Mesothelial cell of epicardium (in vitro differentiated cells): ENCODE measurements around the gene KRT39. TPM values are rescaled to one million over a fixed set of nuclear protein-coding genes. Genes with fewer than 3 reads are reported as not detected.

Source experiments
- DNase-seq, 2 experiments: peaks; one replicate each; pipeline ENCODE4 v3.0.0; 2021; ENCODE audit warnings: low spot score in 2 of 2; ENCODE audit not compliant: unreplicated experiment in 2 of 2
- H3K27ac Mint-ChIP-seq: 2 replicates; pipeline ENCODE4 v1.8.0; 2021; ENCODE audit warnings: mixed read lengths
- H3K27me3 Mint-ChIP-seq: 2 replicates; pipeline ENCODE4 v1.8.0; 2021; ENCODE audit warnings: low read depth, mixed read lengths
- H3K36me3 Mint-ChIP-seq: 2 replicates; pipeline ENCODE4 v1.8.0; 2021; ENCODE audit warnings: mixed read lengths
- H3K4me1 Mint-ChIP-seq: 2 replicates; pipeline ENCODE4 v1.8.0; 2021; ENCODE audit warnings: mixed read lengths
- H3K4me3 Mint-ChIP-seq: 2 replicates; pipeline ENCODE4 v1.8.0; 2021; ENCODE audit warnings: mild to moderate bottlenecking, moderate library complexity, mixed read lengths
- H3K9me3 Mint-ChIP-seq: 2 replicates; pipeline ENCODE4 v1.8.0; 2021; ENCODE audit warnings: mixed read lengths
- CTCF ChIP-seq: fragments of 200-600 bp; sonication (generic); IDR thresholded peaks from one replicate; pipeline ENCODE4 v1.5.0; 2021; ENCODE audit warnings: antibody characterized with exemption; ENCODE audit not compliant: unreplicated experiment
- total RNA-seq: library from RNA; stranded (reverse); gene quantifications from 3 replicates; pipeline ENCODE4 v1.2.1, GENCODE V29; 2021

The KRT39 gene
- total RNA-seq = not detected in 3 replicates

GRCh38 chr17:40966848-40967247 lies at the start of gene KRT39:
Gene KRT39, minus strand, starts transcription at chr17:40966948. Its CDS starts 92 bp downstream, at chr17:40966856.
- TF ChIP-seq CTCF = no peak
- H3K4me1 Mint-ChIP-seq = no peaks in the 10 kb centered on the region
- H3K4me3 Mint-ChIP-seq = no peak within 1 kb of the TSS
- peaks cover 24% of the 10 kb centered on the region for H3K9me3 Mint-ChIP-seq
- no peaks in the 10 kb centered on the region for H3K27me3 Mint-ChIP-seq
- H3K27ac Mint-ChIP-seq = no peak within 1 kb of the TSS
- peaks cover 1% of the 10 kb centered on the region for H3K36me3 Mint-ChIP-seq
- no peak for DNase-seq

GRCh38 chr17:41015454-41015853 lies 48.7 kb upstream of the KRT39 start:
- DNase-seq = no peak
- Mint-ChIP-seq H3K36me3 (no peaks in the 10 kb centered on the region), H3K27ac (no peak overlapping the region), H3K9me3 (peaks cover 6% of the 10 kb centered on the region), H3K27me3 (no peaks in the 10 kb centered on the region), H3K4me1 (peaks cover 14% of the 10 kb centered on the region), H3K4me3 (no peak overlapping the region)
- TF ChIP-seq CTCF = no peak

GRCh38 chr17:41013606-41014005 lies 46.9 kb upstream of the KRT39 start:
- TF ChIP-seq CTCF = no peak
- H3K4me1 Mint-ChIP-seq = peaks cover 30% of the 10 kb centered on the region
- no peak for DNase-seq
- no peak overlapping the region for H3K27ac Mint-ChIP-seq
- H3K27me3 Mint-ChIP-seq = no peaks in the 10 kb centered on the region
- H3K4me3 Mint-ChIP-seq = no peak overlapping the region
- H3K9me3 Mint-ChIP-seq = peaks cover 6% of the 10 kb centered on the region
- no peaks in the 10 kb centered on the region for H3K36me3 Mint-ChIP-seq

- Mint-ChIP-seq H3K27me3 (no peaks in the 10 kb centered on the region), H3K36me3 (no peaks in the 10 kb centered on the region), H3K27ac (no peak overlapping the region), H3K4me3 (no peak overlapping the region), H3K4me1 (peaks cover 33% of the 10 kb centered on the region), H3K9me3 (peaks cover 6% of the 10 kb centered on the region)
- DNase-seq = no peak
- TF ChIP-seq CTCF = no peak
Observed at GRCh38 chr17:41013181-41013580, 46.4 kb upstream of the KRT39 start.

GRCh38 chr17:41012326-41013120 lies 45.8 kb upstream of the KRT39 start:
- Mint-ChIP-seq H3K27me3 (no peaks in the 10 kb centered on the region), H3K9me3 (peaks cover 6% of the 10 kb centered on the region), H3K4me3 (no peak overlapping the region), H3K4me1 (peaks cover 29% of the 10 kb centered on the region), H3K27ac (no peak overlapping the region), H3K36me3 (no peaks in the 10 kb centered on the region)
- TF ChIP-seq CTCF = no peak
- DNase-seq = no peak

GRCh38 chr17:41010441-41010840 lies 43.7 kb upstream of the KRT39 start:
- no peaks in the 10 kb centered on the region for H3K36me3 Mint-ChIP-seq
- no peak overlapping the region for H3K27ac Mint-ChIP-seq
- peaks cover 32% of the 10 kb centered on the region for H3K4me1 Mint-ChIP-seq
- no peaks in the 10 kb centered on the region for H3K9me3 Mint-ChIP-seq
- TF ChIP-seq CTCF = no peak
- no peak overlapping the region for H3K4me3 Mint-ChIP-seq
- no peaks in the 10 kb centered on the region for H3K27me3 Mint-ChIP-seq
- no peak for DNase-seq
